Testis (tissue), 3 donors: ENCODE data around the gene TTLL5. TPM values are rescaled to one million over a fixed set of nuclear protein-coding genes. Genes with fewer than 3 reads are reported as not detected.

ENCODE experiments used
- DNase-seq: peaks from one replicate; pipeline ENCODE4 v3.0.0-alpha.2; 2019
- H3K27ac ChIP-seq, 2 donors: fragments of 200-600 bp; sonication (generic); one replicate each; pipeline ENCODE4 v1.5.1; 2019
- H3K27me3 ChIP-seq: fragments of 200-600 bp; sonication (generic); one replicate; pipeline ENCODE4 v1.5.1; 2019
- H3K36me3 ChIP-seq: fragments of 200-600 bp; sonication (generic); one replicate; pipeline ENCODE4 v1.5.1; 2017; ENCODE audit warnings: low read depth; ENCODE audit errors: missing control alignments
- H3K4me1 ChIP-seq: fragments of 200-600 bp; sonication (generic); one replicate; pipeline ENCODE4 v1.5.1; 2019
- H3K4me3 ChIP-seq, 2 donors: fragments of 200-600 bp; sonication (generic); one replicate each; pipeline ENCODE4 v1.5.1; 2017 to 2019
- H3K9me3 ChIP-seq: fragments of 200-600 bp; sonication (generic); one replicate; pipeline ENCODE4 v1.5.1; 2017
- CTCF ChIP-seq, 3 experiments: fragments of 450-650 bp in 2 of 3; fragments of 200-600 bp in 1 of 3; sonication (generic) in 1 of 3; IDR thresholded peaks; one replicate each; pipeline ENCODE4 v1.5.1; 2016 to 2019; ENCODE audit warnings: antibody characterized with exemption in 3 of 3, mild to moderate bottlenecking in 2 of 3, moderate library complexity in 1 of 3
- POLR2A ChIP-seq: fragments of 450-650 bp; IDR thresholded peaks from one replicate; pipeline ENCODE4 v1.6.1; 2017; ENCODE audit warnings: antibody characterized with exemption, mild to moderate bottlenecking, moderate library complexity
- WGBS, 2 donors: methylation state at CpG; one replicate each; pipeline ENCODE4 v1.1.5; 2018; 5-methylcytosine and 5-hydroxymethylcytosine counted together
- intact Hi-C: fragments of 100-400 bp; cut with DNase I; formaldehyde crosslinking; loops from one replicate; pipeline ENCODE4 v1.15.1; 2023; ENCODE audit warnings: low total_unique reads
- polyA plus RNA-seq: library from polyadenylated mRNA; stranded (reverse); fragments of 350-450 nt; fragmentation: Illumina TruSeq; extraction: RNeasy Lipid Tissue Mini Kit (QIAGEN cat#74804); gene quantifications from one replicate; pipeline ENCODE4 v1.2.3, GENCODE V29; 2014; ENCODE audit warnings: low read depth, low replicate concordance; ENCODE audit not compliant: insufficient read depth
- total RNA-seq, 2 donors: library from RNA; depleted of rRNA; stranded (reverse); fragments of >200 nt; gene quantifications; one replicate each; pipeline ENCODE4 v1.2.3, GENCODE V29; 2016

The TTLL5 gene
- total and polyA plus RNA-seq, 3 donors from 2014 or later: 112 to 318 (median 155) TPM

GRCh38 chr14:75859746-75860145 lies 198.7 kb downstream of the TTLL5 start:
- TF ChIP-seq CTCF (IDR thresholded peaks at IDR 0.05) (no peak), POLR2A (no peak)
- no peaks in the 10 kb centered on the region for H3K9me3 ChIP-seq
- no peak overlapping the region for H3K4me3 ChIP-seq
- intact Hi-C loops: no loop called here
- no peaks in the 10 kb centered on the region for H3K4me1 ChIP-seq
- H3K27ac ChIP-seq: no peak overlapping the region
- H3K27me3 ChIP-seq: no peaks in the 10 kb centered on the region
- no peaks in the 10 kb centered on the region for H3K36me3 ChIP-seq
- no peak for DNase-seq
- 78 to 83% methylated on average over 3 of the region's 3 CpGs for WGBS, 2 donors

DNA sequence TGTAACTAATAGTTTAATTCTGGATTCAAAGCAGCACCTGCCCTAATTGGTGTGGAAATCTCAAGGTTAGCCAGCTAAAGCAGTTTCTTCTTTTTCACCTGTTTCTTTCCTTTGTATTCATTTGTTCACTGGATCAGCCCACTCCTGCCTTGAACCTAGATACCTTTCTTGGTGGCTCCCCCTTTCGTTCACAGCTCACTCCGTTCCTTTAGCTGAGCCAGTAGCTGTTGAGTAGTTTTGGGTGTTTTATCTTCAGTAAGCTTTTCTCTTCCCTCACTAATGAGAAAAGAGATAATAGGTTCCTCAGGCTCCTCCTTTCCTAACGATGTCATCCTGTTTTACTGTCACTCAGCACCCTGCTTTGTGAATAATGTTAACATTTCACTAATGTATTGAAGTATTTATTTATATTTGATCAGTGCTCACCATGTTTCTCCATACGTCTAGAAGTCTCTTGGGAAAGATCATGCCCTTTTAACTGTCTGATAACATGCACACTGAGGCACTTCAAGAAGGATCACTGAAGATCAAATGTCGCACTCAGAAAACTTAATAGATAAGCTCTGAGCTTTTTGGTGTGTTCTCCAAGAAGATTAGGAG lies 199.6 kb downstream of the TTLL5 start:
- intact Hi-C loops: no loop called here
- Histone ChIP-seq H3K4me1 (peaks cover 3% of the 10 kb centered on the region), H3K27me3 (no peaks in the 10 kb centered on the region), H3K9me3 (no peaks in the 10 kb centered on the region), H3K36me3 (no peaks in the 10 kb centered on the region), H3K4me3 (no peak overlapping the region), H3K27ac (no peak overlapping the region)
- TF ChIP-seq POLR2A (no peak), CTCF (IDR thresholded peaks at IDR 0.05) (no peak)
- no peak for DNase-seq
- 61 to 77% methylated on average over 5 of the region's 5 CpGs for WGBS, 2 donors

GRCh38 chr14:75861161-75861621 lies 200.1 kb downstream of the TTLL5 start:
- Histone ChIP-seq H3K27ac (no peak overlapping the region), H3K27me3 (no peaks in the 10 kb centered on the region), H3K9me3 (no peaks in the 10 kb centered on the region), H3K36me3 (no peaks in the 10 kb centered on the region), H3K4me3 (no peak overlapping the region), H3K4me1 (peaks cover 8% of the 10 kb centered on the region)
- intact Hi-C loops: no loop called here
- TF ChIP-seq CTCF (IDR thresholded peaks at IDR 0.05): no peak
- TF ChIP-seq POLR2A: no peak
- DNase-seq: no peak
- 54 to 74% methylated on average over 4 of the region's 4 CpGs for WGBS, 2 donors

GRCh38 chr14:75863221-75863620 lies 202.2 kb downstream of the TTLL5 start:
- WGBS, 2 donors: 65 to 81% methylated on average over 2 of the region's 2 CpGs
- intact Hi-C loops: no loop called here
- no peak for TF ChIP-seq POLR2A

DNA sequence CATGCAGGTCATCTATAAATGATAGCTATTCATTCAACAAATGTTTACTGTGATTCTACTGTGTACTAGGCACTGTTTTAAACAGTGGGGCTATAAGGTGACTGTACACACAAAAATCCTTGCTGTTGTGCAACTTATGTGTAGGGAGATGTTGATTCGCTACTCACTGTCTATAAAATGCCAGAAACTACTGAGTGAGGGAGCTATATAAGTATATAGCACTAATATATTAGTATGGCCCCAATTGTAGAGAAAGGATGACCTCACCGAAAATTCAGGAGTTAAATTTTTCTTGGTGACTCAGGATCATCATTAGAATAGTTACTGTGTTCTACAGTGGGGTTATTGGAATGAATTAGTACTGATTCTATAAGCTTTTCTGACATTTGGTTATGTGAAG lies 203.3 kb downstream of the TTLL5 start:
- no peak for DNase-seq
- no peaks in the 10 kb centered on the region for H3K36me3 ChIP-seq
- intact Hi-C loops: no loop called here
- TF ChIP-seq CTCF (IDR thresholded peaks at IDR 0.05) (no peak), POLR2A (no peak)
- H3K9me3 ChIP-seq: no peaks in the 10 kb centered on the region
- WGBS, 2 donors: 92 to 97% methylated on average over 2 of the region's 2 CpGs
- no peak overlapping the region for H3K4me3 ChIP-seq
- peaks cover 16% of the 10 kb centered on the region for H3K4me1 ChIP-seq
- no peaks in the 10 kb centered on the region for H3K27me3 ChIP-seq
- no peak overlapping the region for H3K27ac ChIP-seq

More at GRCh38 chr14:75863221-75863620, 202.2 kb downstream of the TTLL5 start:
- DNase-seq: no peak
- Histone ChIP-seq H3K36me3 (no peaks in the 10 kb centered on the region), H3K4me1 (peaks cover 10% of the 10 kb centered on the region), H3K9me3 (no peaks in the 10 kb centered on the region), H3K27ac (no peak overlapping the region), H3K27me3 (no peaks in the 10 kb centered on the region), H3K4me3 (no peak overlapping the region)
